Erythroblast (primary cell): ENCODE results near the gene UBE2Z.

Experiments used
- GATA1 ChIP-seq: IDR thresholded peaks from 2 replicates; pipeline ENCODE4 v1.6.1; 2011; ENCODE audit warnings: low read depth, mild to moderate bottlenecking, control low read depth, low read length, moderate library complexity
- POLR2A ChIP-seq: IDR thresholded peaks from 2 replicates; pipeline ENCODE4 v1.6.1; 2011; ENCODE audit warnings: mild to moderate bottlenecking, low read length

DNA sequence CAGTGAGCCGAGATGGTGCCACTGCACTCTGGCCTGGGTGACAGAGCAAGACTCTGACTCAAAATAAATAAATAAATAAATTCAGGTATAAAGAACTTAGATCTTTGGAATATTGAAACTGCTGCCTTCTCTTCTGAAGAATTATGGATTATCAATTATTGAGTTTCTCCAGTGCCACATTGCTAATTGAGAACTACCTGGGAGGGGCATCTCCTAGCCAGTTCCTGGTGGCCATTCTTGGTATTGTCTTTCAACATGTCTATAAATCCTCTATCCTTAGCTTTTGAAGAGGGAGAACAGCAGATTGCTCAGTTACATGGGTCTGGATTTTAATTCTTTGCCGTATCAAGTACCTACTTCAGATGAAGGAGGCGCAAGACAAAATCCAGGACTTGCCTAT is 48.2 kb upstream of the UBE2Z start:
- no peak for TF ChIP-seq POLR2A
- no peak for TF ChIP-seq GATA1
